Left ventricle myocardium inferior (tissue), 1 donor: Measurements from ENCODE around the gene CCND1. TPM values are rescaled to one million over a fixed set of nuclear protein-coding genes. Genes with fewer than 3 reads are reported as not detected.

Source experiments
- DNase-seq: peaks from one replicate; pipeline ENCODE4 v3.0.0-alpha.2; 2020
- H3K27ac ChIP-seq: fragments of 200-600 bp; replicated peaks from 2 replicates; pipeline ENCODE4 v1.8.0; 2021
- H3K27me3 ChIP-seq: fragments of 200-600 bp; 2 replicates; pipeline ENCODE4 v1.8.0; 2021; ENCODE audit warnings: low read depth
- H3K36me3 ChIP-seq: fragments of 200-600 bp; 2 replicates; pipeline ENCODE4 v1.8.0; 2021
- H3K4me1 ChIP-seq: fragments of 200-600 bp; 2 replicates; pipeline ENCODE4 v1.8.0; 2021
- H3K4me3 ChIP-seq: fragments of 200-600 bp; 2 replicates; pipeline ENCODE4 v1.8.0; 2021; ENCODE audit warnings: mild to moderate bottlenecking, moderate library complexity
- H3K9me3 ChIP-seq: fragments of 200-600 bp; replicated peaks from 2 replicates; pipeline ENCODE4 v1.8.0; 2021
- CTCF ChIP-seq: fragments of 200-600 bp; IDR thresholded peaks from 2 replicates; pipeline ENCODE4 v1.8.0; 2021; ENCODE audit warnings: antibody characterized with exemption, mild to moderate bottlenecking, borderline replicate concordance
- intact Hi-C: fragments of 100-400 bp; cut with micrococcal nuclease; formaldehyde crosslinking; loops from one replicate; pipeline ENCODE4 v1.11.0; 2022
- total RNA-seq: library from RNA; stranded (reverse); fragmentation: NEBNext Ultra II Directional; extraction: Animal tissue kit (Norgen Biotek cat#: 25700); gene quantifications from one replicate; pipeline ENCODE4 v1.2.1, GENCODE V29; 2021
- donor health status: DM: no; HTN: yes; CAD: no; lungs with severe emphysema.

The CCND1 gene
- total RNA-seq, 1 donor from 2014 or later, result 160 TPM

- Histone ChIP-seq H3K27me3 (no peaks in the 10 kb centered on the region), H3K9me3 (peaks cover 14% of the 10 kb centered on the region), H3K4me1 (no peaks in the 10 kb centered on the region), H3K4me3 (no peak overlapping the region), H3K36me3 (no peaks in the 10 kb centered on the region), H3K27ac (no peak overlapping the region)
- no peak for TF ChIP-seq CTCF
- intact Hi-C loops, result no loop called here
- DNase-seq, result no peak
Observed at GRCh38 chr11:69604055-69604454, 36.9 kb upstream of the CCND1 start.

GRCh38 chr11:69605737-69606526 lies 35.0 kb upstream of the CCND1 start:
- no peak for DNase-seq
- no peak overlapping the region for H3K4me3 ChIP-seq
- peaks cover 27% of the 10 kb centered on the region for H3K9me3 ChIP-seq
- no peaks in the 10 kb centered on the region for H3K36me3 ChIP-seq
- intact Hi-C loops, result no loop called here
- no peak for TF ChIP-seq CTCF
- H3K27ac ChIP-seq, result no peak overlapping the region
- no peaks in the 10 kb centered on the region for H3K4me1 ChIP-seq
- no peaks in the 10 kb centered on the region for H3K27me3 ChIP-seq

- TF ChIP-seq CTCF, result no peak
- no peaks in the 10 kb centered on the region for H3K36me3 ChIP-seq
- H3K4me3 ChIP-seq, result no peak overlapping the region
- intact Hi-C loops, result no loop called here
- peaks cover 27% of the 10 kb centered on the region for H3K9me3 ChIP-seq
- no peak for DNase-seq
- H3K4me1 ChIP-seq, result no peaks in the 10 kb centered on the region
- H3K27ac ChIP-seq, result no peak overlapping the region
- no peaks in the 10 kb centered on the region for H3K27me3 ChIP-seq
Observed at GRCh38 chr11:69609351-69609750, 31.6 kb upstream of the CCND1 start.

GRCh38 chr11:69611548-69612526 lies 29.1 kb upstream of the CCND1 start:
- DNase-seq, result no peak

More at GRCh38 chr11:69611548-69612526, 29.1 kb upstream of the CCND1 start:
- Histone ChIP-seq H3K27ac (no peak overlapping the region), H3K27me3 (no peaks in the 10 kb centered on the region), H3K4me1 (no peaks in the 10 kb centered on the region), H3K4me3 (no peak overlapping the region), H3K9me3 (peaks cover 27% of the 10 kb centered on the region), H3K36me3 (no peaks in the 10 kb centered on the region)
- intact Hi-C loops, result no loop called here
- TF ChIP-seq CTCF, result no peak
